ENCODE results near the gene B3GAT3.
"Not testable (repeated sequence)": the region's sequence is repeated elsewhere in the genome, so short reads cannot be mapped to it uniquely, and the experiment has no call there.

B3GAT3 gene

GRCh38 chr11:62622476-62623089, 797 bp upstream of the B3GAT3 start:
- CTCF ChIA-PET = interaction anchor here (1.5 kb wide), 1 partner anchor 11 kb away, joined by 5 read pairs; no protein-coding TSS in a partner anchor
- POLR2A ChIA-PET (ENCODE audit: low non-redundant PET) = interaction anchor here (0.7 to 3.1 kb wide), 5 partner anchors 9 to 49 kb away, joined by 3 to 13 read pairs (median 9); partner anchors contain the start of genes C11orf98, CSKMT, MTA2 and ROM1
- no peak for TF ChIP-seq CTCF (conservative IDR thresholded peaks at IDR 0.05; ENCODE audit: low read depth)
- H3K27ac ChIP-seq = peak overlapping the region; percentile 98
- no peak for DNase-seq (ENCODE audit: low spot score)

- H3K27ac ChIP-seq = peak overlapping the region; percentile 98
- DNase-seq (ENCODE audit: low spot score) = no peak
- POLR2A ChIA-PET (ENCODE audit: low non-redundant PET) = interaction anchor here (0.6 to 3.1 kb wide), 4 partner anchors 20 to 44 kb away, joined by 4 to 13 read pairs (median 12); partner anchors contain the start of genes C11orf98, CSKMT, MTA2 and TUT1
- no peak for TF ChIP-seq CTCF (conservative IDR thresholded peaks at IDR 0.05; ENCODE audit: low read depth)
- CTCF ChIA-PET = interaction anchor here (0.6 kb wide), 1 partner anchor 24 kb away, joined by 4 read pairs; no protein-coding TSS in a partner anchor
Observed at GRCh38 chr11:62621027-62621566, 689 bp downstream of the B3GAT3 start.

GRCh38 chr11:62616957-62617356, 4.8 kb downstream of the B3GAT3 start:
- H3K27ac ChIP-seq = peak overlapping the region; percentile 98
- DNase-seq (ENCODE audit: low spot score); POLR2A ChIA-PET (ENCODE audit: low non-redundant PET); CTCF ChIA-PET: not testable (repeated sequence)

- DNase-seq (ENCODE audit: low spot score) = no peak
- ChIA-PET CTCF (interaction anchor here (0.6 to 0.7 kb wide), 2 partner anchors 144 to 1286 kb away, joined by 3 to 4 read pairs; no protein-coding TSS in a partner anchor), POLR2A (ENCODE audit: low non-redundant PET) (no interaction called here)
- TF ChIP-seq CTCF (conservative IDR thresholded peaks at IDR 0.05; ENCODE audit: low read depth) = no peak
- H3K27ac ChIP-seq = peak overlapping the region; percentile 98
Observed at GRCh38 chr11:62615521-62615920, 6.3 kb downstream of the B3GAT3 start.

GRCh38 chr11:62614275-62614674, 7.5 kb downstream of the B3GAT3 start:
- no peak for DNase-seq (ENCODE audit: low spot score)
- POLR2A ChIA-PET (ENCODE audit: low non-redundant PET) = interaction anchor here (0.8 kb wide), 1 partner anchor 23 kb away, joined by 3 read pairs; no protein-coding TSS in a partner anchor
- no peak for TF ChIP-seq CTCF (conservative IDR thresholded peaks at IDR 0.05; ENCODE audit: low read depth)
- CTCF ChIA-PET = no interaction called here
- peak overlapping the region; percentile 98 for H3K27ac ChIP-seq

- CTCF ChIA-PET = interaction anchor here (0.6 kb wide), 1 partner anchor 55 kb away, joined by 3 read pairs; no protein-coding TSS in a partner anchor
- POLR2A ChIA-PET (ENCODE audit: low non-redundant PET) = interaction anchor here (0.6 to 0.9 kb wide), 2 partner anchors 9 to 40 kb away, joined by 3 to 4 read pairs; partner anchors contain the start of genes B3GAT3 and INTS5
- TF ChIP-seq CTCF (conservative IDR thresholded peaks at IDR 0.05; ENCODE audit: low read depth) = no peak
- no peak for DNase-seq (ENCODE audit: low spot score)
- H3K27ac ChIP-seq = peak overlapping the region; percentile 98
Observed at GRCh38 chr11:62613291-62613778, 8.5 kb downstream of the B3GAT3 start.

Data from RWPE1 (cell line).